Epithelial cell of proximal tubule (primary cell): Measurements from ENCODE around the gene IKZF3. TPM values are rescaled to one million over a fixed set of nuclear protein-coding genes. Genes with fewer than 3 reads are reported as not detected.

ENCODE experiments used
- DNase-seq: peaks from one replicate; pipeline ENCODE4 v3.0.0-alpha.2; 2011; ENCODE audit warnings: low read depth
- H3K4me3 ChIP-seq: 2 replicates; pipeline ENCODE4 v1.5.1; 2011; ENCODE audit warnings: low read depth, mild to moderate bottlenecking, low read length
- CTCF ChIP-seq: conservative IDR thresholded peaks from 2 replicates; pipeline ENCODE4 v1.5.1; 2012; ENCODE audit warnings: low read depth, mild to moderate bottlenecking, low read length
- total RNA-seq: library from RNA; depleted of rRNA; stranded (reverse); fragments of >200 nt; gene quantifications from 2 replicates; pipeline ENCODE4 v1.2.3, GENCODE V29; 2015

The IKZF3 gene
- total RNA-seq, 1 donor from 2014 or later: not detected

GRCh38 chr17:39826334-39826733 lies 37.8 kb downstream of the IKZF3 start:
- no peak overlapping the region for H3K4me3 ChIP-seq
- TF ChIP-seq CTCF: no peak
- DNase-seq: no peak

- no peak for TF ChIP-seq CTCF
- no peak for DNase-seq
- no peak overlapping the region for H3K4me3 ChIP-seq
Measured at GRCh38 chr17:39823407-39824054, 40.6 kb downstream of the IKZF3 start.

- H3K4me3 ChIP-seq: no peak overlapping the region
- DNase-seq: no peak
- no peak for TF ChIP-seq CTCF
Measured at GRCh38 chr17:39822051-39822451, 42.1 kb downstream of the IKZF3 start.

- DNase-seq: no peak
- TF ChIP-seq CTCF: no peak
- no peak overlapping the region for H3K4me3 ChIP-seq
Measured at GRCh38 chr17:39820987-39821386, 43.1 kb downstream of the IKZF3 start.

- no peak for TF ChIP-seq CTCF
- no peak overlapping the region for H3K4me3 ChIP-seq
- no peak for DNase-seq
Measured at GRCh38 chr17:39820541-39820940, 43.6 kb downstream of the IKZF3 start.

GRCh38 chr17:39818358-39819000 lies 45.6 kb downstream of the IKZF3 start:
- DNase-seq: no peak
- no peak for TF ChIP-seq CTCF
- no peak overlapping the region for H3K4me3 ChIP-seq

GRCh38 chr17:39816272-39816671 lies 47.8 kb downstream of the IKZF3 start:
- H3K4me3 ChIP-seq: no peak overlapping the region
- DNase-seq: no peak
- TF ChIP-seq CTCF: no peak
